IMR-90 (cell line): ENCODE measurements around the gene IFT81. TPM values are rescaled to one million over a fixed set of nuclear protein-coding genes. Genes with fewer than 3 reads are reported as not detected.

Source experiments
- ATAC-seq: fragments of 200-7000 bp; cut with Tn5 transposase; 2 replicates; pipeline ENCODE4 v1.9.1; 2020; ENCODE audit warnings: low read depth, mild to moderate bottlenecking, moderate library complexity
- BruUV-seq: library from RNA; stranded (reverse); fragments of 400-500 nt; replicated peaks from 2 replicates; lab custom pipeline; 2021; lab: Mats Ljungman, UMichigan
- CTCF ChIA-PET: fragments of 300-600 bp; formaldehyde crosslinking; extraction: SDS; loops from one replicate; lab custom pipeline; 2021; ENCODE audit warnings: antibody characterized with exemption; lab: Yijun Ruan, JAX
- POLR2A ChIA-PET: fragments of 300-600 bp; sonication (Branson Sonifier 250); formaldehyde crosslinking; loops from one replicate; lab custom pipeline; 2022; ENCODE audit warnings: antibody characterized with exemption; ENCODE audit not compliant: unreplicated experiment; lab: Charles Lee
- DNase-seq: peaks from one replicate; pipeline ENCODE4 v3.0.0; 2013
- H2AFZ ChIP-seq: replicated peaks from 2 replicates; pipeline ENCODE3; 2013; ENCODE audit warnings: low read length, mild to moderate bottlenecking; ENCODE audit not compliant: poor library complexity
- H2AK5ac ChIP-seq: 2 replicates; pipeline ENCODE4 v1.6.1; 2013; ENCODE audit warnings: low read depth, low read length, inconsistent platforms
- H2AK9ac ChIP-seq: replicated peaks from 2 replicates; pipeline ENCODE3; 2013; ENCODE audit warnings: mild to moderate bottlenecking, low read depth, low read length, moderate library complexity; ENCODE audit not compliant: poor library complexity
- H2BK120ac ChIP-seq: 2 replicates; pipeline ENCODE4 v1.6.1; 2013; ENCODE audit warnings: low read depth, low read length, inconsistent platforms
- H2BK15ac ChIP-seq: 3 replicates; pipeline ENCODE4 v1.6.1; 2013; ENCODE audit warnings: low read depth, low read length, inconsistent platforms
- H2BK20ac ChIP-seq: 2 replicates; pipeline ENCODE4 v1.6.1; 2013; ENCODE audit warnings: low read depth, mild to moderate bottlenecking, inconsistent platforms, low read length, moderate library complexity
- H2BK5ac ChIP-seq: 2 replicates; pipeline ENCODE4 v1.6.1; 2013; ENCODE audit warnings: mild to moderate bottlenecking, low read depth, low read length, inconsistent platforms; ENCODE audit not compliant: poor library complexity, severe bottlenecking
- H3K14ac ChIP-seq: replicated peaks from 2 replicates; pipeline ENCODE4 v1.6.1; 2013; ENCODE audit warnings: low read depth, low read length, inconsistent platforms
- H3K18ac ChIP-seq: 2 replicates; pipeline ENCODE4 v1.6.1; 2013; ENCODE audit warnings: low read depth, low read length, control low read depth
- H3K23ac ChIP-seq: 2 replicates; pipeline ENCODE4 v1.6.1; 2013; ENCODE audit warnings: low read depth, low read length, inconsistent platforms
- H3K27ac ChIP-seq: 2 replicates; pipeline ENCODE4 v1.5.1; 2013; ENCODE audit warnings: mild to moderate bottlenecking, control low read depth, low read length; ENCODE audit not compliant: insufficient read depth
- H3K27me3 ChIP-seq: 2 replicates; pipeline ENCODE4 v1.6.1; 2013; ENCODE audit warnings: low read length; ENCODE audit not compliant: control insufficient read depth, insufficient read depth
- H3K36me3 ChIP-seq: 2 replicates; pipeline ENCODE4 v1.6.1; 2013; ENCODE audit warnings: low read length, mixed read lengths; ENCODE audit not compliant: control insufficient read depth, insufficient read depth
- H3K4ac ChIP-seq: 2 replicates; pipeline ENCODE4 v1.6.1; 2013; ENCODE audit warnings: low read depth, low read length, inconsistent platforms
- H3K4me1 ChIP-seq: 2 replicates; pipeline ENCODE4 v1.6.1; 2013; ENCODE audit warnings: low read length, mixed read lengths; ENCODE audit not compliant: control insufficient read depth, insufficient read depth
- H3K4me2 ChIP-seq: 2 replicates; pipeline ENCODE4 v1.6.1; 2013; ENCODE audit warnings: low read depth, mild to moderate bottlenecking, control low read depth, low read length, moderate library complexity
- H3K4me3 ChIP-seq: 2 replicates; pipeline ENCODE4 v1.5.1; 2013; ENCODE audit warnings: low read depth, mild to moderate bottlenecking, control low read depth, low read length, moderate library complexity; ENCODE audit not compliant: insufficient read depth
- H3K56ac ChIP-seq: 2 replicates; pipeline ENCODE4 v1.6.1; 2013; ENCODE audit warnings: low read length, inconsistent platforms; ENCODE audit not compliant: insufficient read depth; ENCODE audit errors: extremely low read depth
- H3K79me1 ChIP-seq, 2 experiments: 2 replicates each; pipeline ENCODE4 v1.6.1; 2013; ENCODE audit warnings: low read length in 2 of 2, inconsistent platforms in 1 of 2, low read depth in 1 of 2
- H3K9ac ChIP-seq: 2 replicates; pipeline ENCODE4 v1.6.1; 2013; ENCODE audit warnings: low read depth, low read length, control low read depth
- H3K9me1 ChIP-seq: 2 replicates; pipeline ENCODE4 v1.6.1; 2013; ENCODE audit warnings: low read length, inconsistent platforms; ENCODE audit not compliant: insufficient read depth
- H3K9me3 ChIP-seq: 2 replicates; pipeline ENCODE4 v1.6.1; 2013; ENCODE audit warnings: low read length; ENCODE audit not compliant: control insufficient read depth, insufficient read depth
- H4K20me1 ChIP-seq: 2 replicates; pipeline ENCODE4 v1.6.1; 2013; ENCODE audit warnings: low read length, inconsistent platforms; ENCODE audit not compliant: insufficient read depth
- H4K5ac ChIP-seq: 2 replicates; pipeline ENCODE4 v1.6.1; 2013; ENCODE audit warnings: mild to moderate bottlenecking, low read depth, low read length, control low read depth
- H4K8ac ChIP-seq, 2 experiments: 2 replicates each; pipeline ENCODE4 v1.6.1; 2013; ENCODE audit warnings: low read depth in 2 of 2, low read length in 2 of 2, control low read depth in 1 of 2, inconsistent platforms in 1 of 2
- H4K91ac ChIP-seq: 2 replicates; pipeline ENCODE4 v1.6.1; 2013; ENCODE audit warnings: low read depth, low read length, inconsistent platforms; ENCODE audit not compliant: insufficient read depth
- BHLHE40 ChIP-seq: fragments of 150-350 bp; IDR thresholded peaks from 2 replicates; pipeline ENCODE4 v1.6.1; 2016; ENCODE audit warnings: mild to moderate bottlenecking, low read depth, low read length
- CEBPB ChIP-seq: IDR thresholded peaks from 2 replicates; pipeline ENCODE4 v1.6.1; 2012; ENCODE audit warnings: low read depth, low read length, improper control_type of control experiment
- CHD1 ChIP-seq: IDR thresholded peaks from 2 replicates; pipeline ENCODE4 v1.6.1; 2012; ENCODE audit warnings: low read depth, low read length, improper control_type of control experiment
- FOS ChIP-seq: fragments of 150-350 bp; IDR thresholded peaks from 2 replicates; pipeline ENCODE4 v1.6.1; 2016; ENCODE audit warnings: low read depth, low read length
- MAFK ChIP-seq: IDR thresholded peaks from 2 replicates; pipeline ENCODE4 v1.6.1; 2012; ENCODE audit warnings: low read depth, low read length, improper control_type of control experiment
- MAZ ChIP-seq: IDR thresholded peaks from 2 replicates; pipeline ENCODE4 v1.6.1; 2012; ENCODE audit warnings: low read depth, mild to moderate bottlenecking, low read length, improper control_type of control experiment, moderate library complexity, borderline replicate concordance
- MXI1 ChIP-seq: IDR thresholded peaks from 2 replicates; pipeline ENCODE4 v1.6.1; 2012; ENCODE audit warnings: low read depth, mild to moderate bottlenecking, low read length, moderate library complexity, borderline replicate concordance
- NFE2L2 ChIP-seq: fragments of 150-350 bp; IDR thresholded peaks from 2 replicates; pipeline ENCODE4 v1.6.1; 2016; ENCODE audit warnings: low read depth, mild to moderate bottlenecking, low read length
- POLR2A ChIP-seq: IDR thresholded peaks from 2 replicates; pipeline ENCODE4 v1.6.1; 2012; ENCODE audit warnings: mild to moderate bottlenecking, low read depth, low read length
- RAD21 ChIP-seq: IDR thresholded peaks from 2 replicates; pipeline ENCODE4 v1.6.1; 2012; ENCODE audit warnings: low read length, improper control_type of control experiment
- RCOR1 ChIP-seq: IDR thresholded peaks from 2 replicates; pipeline ENCODE4 v1.6.1; 2012; ENCODE audit warnings: mild to moderate bottlenecking, low read length, improper control_type of control experiment; ENCODE audit not compliant: insufficient replicate concordance
- RFX5 ChIP-seq: IDR thresholded peaks from 2 replicates; pipeline ENCODE4 v1.8.0; 2012; ENCODE audit warnings: low read depth, mild to moderate bottlenecking, low read length, moderate library complexity
- SMC3 ChIP-seq: fragments of 150-350 bp; IDR thresholded peaks from 2 replicates; pipeline ENCODE4 v1.6.1; 2016; ENCODE audit warnings: low read depth, mild to moderate bottlenecking, antibody characterized with exemption, low read length, moderate library complexity
- WGBS, 2 experiments: methylation state at CpG; one replicate each; pipeline versions ENCODE4 v1.1.5 to v1.1.7; 2013; ENCODE audit warnings: missing lambda C conversion rate in 2 of 2; ENCODE audit not compliant: insufficient read length in 1 of 2; ENCODE audit errors: extremely low coverage in 2 of 2; 5-methylcytosine and 5-hydroxymethylcytosine counted together
- dilution Hi-C: fragments of 300-500 bp; cut with HindIII; formaldehyde crosslinking; loops from one replicate; pipeline ENCODE4 v1.14.3; 2018; ENCODE audit warnings: low sequenced_read_pairs; ENCODE audit not compliant: unreplicated experiment
- in situ Hi-C: fragments of 300-500 bp; cut with MboI; formaldehyde crosslinking; loops from 3 replicates; pipeline ENCODE4 v1.14.3; 2019; ENCODE audit warnings: low sequenced_read_pairs, inconsistent platforms, mixed read lengths
- intact Hi-C: fragments of 100-400 bp; cut with micrococcal nuclease; formaldehyde crosslinking; loops from 2 replicates; pipeline ENCODE4 v1.10.0; 2022
- polyA plus RNA-seq, 3 experiments: library from polyadenylated mRNA; depleted of rRNA; stranded (reverse); fragments of >200 nt; gene quantifications; 2 replicates each; pipeline ENCODE4 v1.2.3, GENCODE V29; 2012; ENCODE audit warnings: low replicate concordance in 1 of 3
- total RNA-seq: library from RNA; depleted of rRNA; stranded (reverse); fragments of >200 nt; gene quantifications from 2 replicates; pipeline ENCODE4 v1.2.3, GENCODE V29; 2012
- TF ChIP-seq, protein P1 (sequence below): fragments of 150-350 bp; IDR thresholded peaks from 2 replicates; pipeline ENCODE4 v1.6.1; 2016; ENCODE audit warnings: low read depth, mild to moderate bottlenecking, low read length, moderate library complexity, borderline replicate concordance
- TF ChIP-seq, protein P2 (sequence below): conservative IDR thresholded peaks from 2 replicates; pipeline ENCODE4 v1.5.1; 2012; ENCODE audit warnings: mild to moderate bottlenecking, low read depth, low read length, improper control_type of control experiment
- TF ChIP-seq, protein P3 (sequence below): fragments of 150-350 bp; IDR thresholded peaks from 2 replicates; pipeline ENCODE4 v1.6.1; 2017; ENCODE audit warnings: mild to moderate bottlenecking, antibody characterized with exemption, low read length, low read depth

IFT81 gene
- total and polyA plus RNA-seq, 2 of the 4 experiments (the other 2 are of a cell fraction), result 6.1 to 8.1 TPM

DNA sequence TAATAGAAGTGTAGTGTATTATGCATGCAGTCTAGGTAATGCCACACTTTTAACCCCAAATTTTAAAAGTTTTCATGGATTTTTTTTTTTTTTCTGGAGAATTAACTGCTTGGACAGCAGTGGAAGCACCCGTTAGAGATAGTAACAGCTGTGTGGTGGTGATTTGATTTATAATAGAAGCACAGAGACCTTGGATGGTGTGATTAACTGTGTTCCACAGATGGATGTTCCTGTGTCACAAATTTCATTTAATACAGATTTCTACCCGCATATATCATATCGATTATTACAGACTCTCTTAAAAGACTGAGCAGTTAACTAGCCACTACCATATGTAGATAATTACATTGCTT lies 47.0 kb downstream of the IFT81 start:
- Histone ChIP-seq H3K23ac (no peak overlapping the region), H4K8ac (no peak overlapping the region), H2BK20ac (no peak overlapping the region), H3K9me3 (no peaks in the 10 kb centered on the region), H3K27ac (no peak overlapping the region), H3K9ac (no peak overlapping the region), H2AK9ac (no peak overlapping the region), H3K56ac (no peak overlapping the region), H4K91ac (no peak overlapping the region), H3K18ac (no peak overlapping the region), H2BK120ac (no peak overlapping the region), H4K5ac (no peak overlapping the region), H3K4me3 (no peak overlapping the region), H3K4me2 (no peak overlapping the region), H2BK15ac (no peak overlapping the region), H3K36me3 (peaks cover 7% of the 10 kb centered on the region; the same call in 1 of the 2 replicates), H4K20me1 (no peaks in the 10 kb centered on the region), H2AFZ (no peak overlapping the region), H3K4me1 (no peaks in the 10 kb centered on the region), H2AK5ac (no peak overlapping the region), H3K9me1 (peaks cover 3% of the 10 kb centered on the region; the same call in 1 of the 2 replicates), H3K79me1 (no peaks in the 10 kb centered on the region), H2BK5ac (no peak overlapping the region), H3K27me3 (no peaks in the 10 kb centered on the region), H3K4ac (no peak overlapping the region), H3K14ac (no peak overlapping the region)
- ChIA-PET POLR2A (no interaction called here), CTCF (no interaction called here)
- ATAC-seq (no peak), DNase-seq (no peak)
- BruUV-seq, result no TSS peak
- dilution Hi-C loops (no loop called here), in situ Hi-C loops (no loop called here), intact Hi-C loops (no loop called here)
- TF ChIP-seq MAFK, result no peak
- TF ChIP-seq FOS, result no peak
- no peak for TF ChIP-seq RFX5
- no peak for TF ChIP-seq POLR2A
- TF ChIP-seq BHLHE40, result no peak
- no peak for TF ChIP-seq MXI1
- TF ChIP-seq, protein P1, sequence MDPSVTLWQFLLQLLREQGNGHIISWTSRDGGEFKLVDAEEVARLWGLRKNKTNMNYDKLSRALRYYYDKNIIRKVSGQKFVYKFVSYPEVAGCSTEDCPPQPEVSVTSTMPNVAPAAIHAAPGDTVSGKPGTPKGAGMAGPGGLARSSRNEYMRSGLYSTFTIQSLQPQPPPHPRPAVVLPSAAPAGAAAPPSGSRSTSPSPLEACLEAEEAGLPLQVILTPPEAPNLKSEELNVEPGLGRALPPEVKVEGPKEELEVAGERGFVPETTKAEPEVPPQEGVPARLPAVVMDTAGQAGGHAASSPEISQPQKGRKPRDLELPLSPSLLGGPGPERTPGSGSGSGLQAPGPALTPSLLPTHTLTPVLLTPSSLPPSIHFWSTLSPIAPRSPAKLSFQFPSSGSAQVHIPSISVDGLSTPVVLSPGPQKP, result no peak
- TF ChIP-seq, protein P2, sequence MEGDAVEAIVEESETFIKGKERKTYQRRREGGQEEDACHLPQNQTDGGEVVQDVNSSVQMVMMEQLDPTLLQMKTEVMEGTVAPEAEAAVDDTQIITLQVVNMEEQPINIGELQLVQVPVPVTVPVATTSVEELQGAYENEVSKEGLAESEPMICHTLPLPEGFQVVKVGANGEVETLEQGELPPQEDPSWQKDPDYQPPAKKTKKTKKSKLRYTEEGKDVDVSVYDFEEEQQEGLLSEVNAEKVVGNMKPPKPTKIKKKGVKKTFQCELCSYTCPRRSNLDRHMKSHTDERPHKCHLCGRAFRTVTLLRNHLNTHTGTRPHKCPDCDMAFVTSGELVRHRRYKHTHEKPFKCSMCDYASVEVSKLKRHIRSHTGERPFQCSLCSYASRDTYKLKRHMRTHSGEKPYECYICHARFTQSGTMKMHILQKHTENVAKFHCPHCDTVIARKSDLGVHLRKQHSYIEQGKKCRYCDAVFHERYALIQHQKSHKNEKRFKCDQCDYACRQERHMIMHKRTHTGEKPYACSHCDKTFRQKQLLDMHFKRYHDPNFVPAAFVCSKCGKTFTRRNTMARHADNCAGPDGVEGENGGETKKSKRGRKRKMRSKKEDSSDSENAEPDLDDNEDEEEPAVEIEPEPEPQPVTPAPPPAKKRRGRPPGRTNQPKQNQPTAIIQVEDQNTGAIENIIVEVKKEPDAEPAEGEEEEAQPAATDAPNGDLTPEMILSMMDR, result no peak
- TF ChIP-seq CEBPB, result no peak
- TF ChIP-seq RCOR1, result no peak
- no peak for TF ChIP-seq CHD1
- TF ChIP-seq, protein P3, sequence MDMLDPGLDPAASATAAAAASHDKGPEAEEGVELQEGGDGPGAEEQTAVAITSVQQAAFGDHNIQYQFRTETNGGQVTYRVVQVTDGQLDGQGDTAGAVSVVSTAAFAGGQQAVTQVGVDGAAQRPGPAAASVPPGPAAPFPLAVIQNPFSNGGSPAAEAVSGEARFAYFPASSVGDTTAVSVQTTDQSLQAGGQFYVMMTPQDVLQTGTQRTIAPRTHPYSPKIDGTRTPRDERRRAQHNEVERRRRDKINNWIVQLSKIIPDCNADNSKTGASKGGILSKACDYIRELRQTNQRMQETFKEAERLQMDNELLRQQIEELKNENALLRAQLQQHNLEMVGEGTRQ, result no peak
- TF ChIP-seq MAZ, result no peak
- TF ChIP-seq NFE2L2, result no peak
- no peak for TF ChIP-seq RAD21
- TF ChIP-seq SMC3, result no peak
- no CpG with 5 or more reads among the region's 3 CpGs for WGBS, 2 experiments
